GM19023 (cell line): Measurements from ENCODE around the gene FBXL17.
"Not testable (repeated sequence)": the region's sequence is repeated elsewhere in the genome, so short reads cannot be mapped to it uniquely, and the experiment has no call there.

ENCODE experiments used
- ATAC-seq: cut with Tn5 transposase; IDR thresholded peaks from one replicate; pipeline ENCODE4 v1.9.1; 2021; ENCODE audit warnings: mild to moderate bottlenecking, moderate library complexity; ENCODE audit not compliant: unreplicated experiment

FBXL17 gene

DNA sequence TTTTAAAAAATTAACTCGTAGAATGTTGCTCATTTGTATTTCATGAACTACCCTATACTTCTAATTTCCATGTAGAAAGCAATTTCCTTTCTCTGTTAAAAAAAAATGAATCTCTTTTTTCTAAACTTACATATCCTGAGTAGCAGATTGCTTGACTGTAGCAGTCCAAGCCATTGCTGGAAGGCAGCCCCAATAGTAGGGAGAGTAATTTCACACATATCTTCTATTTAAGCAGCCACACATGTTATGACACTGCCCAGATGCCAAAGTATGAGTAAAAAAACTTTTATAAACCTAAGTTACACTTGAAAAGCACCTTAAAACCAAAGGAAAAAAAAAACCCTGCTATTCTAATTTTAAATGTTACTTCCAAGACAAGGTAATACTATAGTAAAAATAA, 69.6 kb downstream of the FBXL17 start:
- no peak for ATAC-seq

DNA sequence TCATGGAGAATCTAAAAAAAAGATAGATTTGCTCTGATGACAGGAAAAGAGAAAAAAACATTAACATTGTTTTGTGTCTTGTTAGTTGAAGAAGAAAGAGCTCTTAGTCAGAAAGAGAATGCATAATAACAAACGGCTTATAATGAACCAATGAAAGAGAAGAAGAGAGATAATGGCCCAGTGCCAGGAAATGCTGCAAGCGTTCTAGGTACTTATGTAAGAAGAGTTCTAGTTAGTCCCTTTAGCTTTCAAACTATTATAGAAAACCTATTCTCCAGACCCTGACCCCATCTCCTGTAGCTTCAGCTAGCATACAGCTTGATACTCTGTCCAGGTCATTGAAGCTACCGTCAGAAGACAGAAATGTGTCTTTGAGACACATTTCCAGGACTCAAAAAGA, 70.2 kb downstream of the FBXL17 start:
- no peak for ATAC-seq

DNA sequence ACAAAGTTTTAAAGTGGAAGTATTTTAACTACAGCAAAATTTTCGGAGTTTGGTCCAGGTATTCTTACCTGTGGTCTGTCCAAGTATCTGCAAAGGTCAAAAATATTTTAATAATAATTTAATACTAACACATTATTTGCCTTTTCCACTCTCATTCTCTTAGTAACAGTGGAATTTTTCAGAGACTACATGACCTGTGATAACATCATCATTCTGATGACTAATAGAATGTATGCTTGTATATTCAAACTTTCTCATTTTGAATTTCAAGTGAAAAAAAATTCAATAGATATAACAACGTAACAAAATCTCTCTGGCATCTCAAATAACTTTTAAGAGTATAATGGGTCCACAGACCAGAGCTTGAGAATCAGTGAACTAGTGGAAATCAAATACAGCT, 78.3 kb downstream of the FBXL17 start:
- no peak for ATAC-seq

DNA sequence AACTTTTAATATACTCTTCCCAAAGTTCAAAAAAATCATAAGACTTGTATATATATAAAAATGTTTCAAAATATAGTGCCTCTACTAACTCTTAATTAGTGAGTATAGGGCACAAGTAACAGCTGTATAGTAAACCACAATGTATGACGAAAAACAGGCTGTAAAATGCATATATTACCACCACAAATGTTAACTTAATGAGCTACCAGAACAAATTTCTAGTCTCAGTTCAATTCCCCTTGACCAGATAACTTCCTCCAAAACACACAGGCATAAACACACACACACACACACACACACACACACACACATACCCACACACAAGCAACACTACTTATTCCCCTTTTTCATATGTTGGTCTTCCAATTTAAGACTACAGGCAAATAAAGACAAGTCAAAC, 78.8 kb downstream of the FBXL17 start:
- no peak for ATAC-seq

GRCh38 chr5:108297042-108297601, 84.8 kb downstream of the FBXL17 start:
- ATAC-seq: no peak

DNA sequence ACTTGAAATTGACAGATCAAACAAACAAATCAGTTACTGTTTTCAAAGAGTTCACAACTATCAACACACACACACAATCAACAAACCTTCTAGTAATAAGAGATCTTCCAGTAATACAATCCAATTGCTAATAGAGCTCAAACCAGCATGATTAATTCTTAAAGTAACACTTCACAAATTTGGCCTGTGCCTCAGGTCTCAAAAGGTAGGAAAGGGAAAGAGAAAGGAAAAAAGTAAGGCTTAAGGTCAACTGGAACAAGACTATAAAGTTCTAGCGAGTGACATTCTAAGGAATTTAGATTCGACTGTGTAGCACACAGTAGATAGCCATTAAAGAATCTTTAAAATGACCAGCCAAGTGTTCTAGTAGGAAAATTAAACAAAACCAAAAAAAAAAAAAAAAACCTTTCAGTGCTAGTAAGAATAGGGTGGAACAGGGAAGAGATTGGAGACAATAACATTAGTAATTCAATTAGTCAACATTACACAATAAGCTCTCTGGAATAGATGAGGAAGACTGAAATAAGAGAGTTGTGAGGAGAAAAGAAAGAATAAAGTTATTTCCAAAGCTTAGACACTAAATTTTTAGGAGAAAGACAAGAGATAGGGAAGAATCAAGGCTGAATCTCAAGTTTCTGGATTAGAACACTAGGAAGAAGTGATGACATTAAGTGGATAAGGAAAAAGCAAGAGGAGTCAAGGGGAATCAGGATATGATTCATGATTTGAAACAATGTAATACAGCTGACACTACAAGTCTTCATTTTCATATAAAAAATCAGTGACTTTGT, 86.1 kb downstream of the FBXL17 start:
- ATAC-seq: no peak

- no peak for ATAC-seq
Observed at GRCh38 chr5:108280960-108281569, 100.8 kb downstream of the FBXL17 start.

DNA sequence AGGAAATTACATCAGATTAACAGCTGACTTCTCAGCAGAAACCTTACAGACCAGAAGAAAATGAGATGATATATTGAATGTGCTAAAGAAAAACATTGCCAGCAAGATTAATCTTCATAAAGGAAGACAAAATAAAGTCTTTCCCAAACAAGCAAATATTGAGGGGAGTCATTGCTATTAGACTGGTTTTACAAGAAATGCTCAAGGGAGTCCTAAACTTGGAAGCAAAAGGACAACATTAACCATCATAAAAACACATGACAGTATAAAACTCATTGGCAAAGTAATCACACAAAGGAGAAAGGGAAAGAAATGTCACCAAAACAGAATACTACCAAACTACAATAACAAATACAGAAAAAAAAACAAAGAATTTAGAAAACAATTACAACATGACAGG, 101.7 kb downstream of the FBXL17 start:
- ATAC-seq: no peak

DNA sequence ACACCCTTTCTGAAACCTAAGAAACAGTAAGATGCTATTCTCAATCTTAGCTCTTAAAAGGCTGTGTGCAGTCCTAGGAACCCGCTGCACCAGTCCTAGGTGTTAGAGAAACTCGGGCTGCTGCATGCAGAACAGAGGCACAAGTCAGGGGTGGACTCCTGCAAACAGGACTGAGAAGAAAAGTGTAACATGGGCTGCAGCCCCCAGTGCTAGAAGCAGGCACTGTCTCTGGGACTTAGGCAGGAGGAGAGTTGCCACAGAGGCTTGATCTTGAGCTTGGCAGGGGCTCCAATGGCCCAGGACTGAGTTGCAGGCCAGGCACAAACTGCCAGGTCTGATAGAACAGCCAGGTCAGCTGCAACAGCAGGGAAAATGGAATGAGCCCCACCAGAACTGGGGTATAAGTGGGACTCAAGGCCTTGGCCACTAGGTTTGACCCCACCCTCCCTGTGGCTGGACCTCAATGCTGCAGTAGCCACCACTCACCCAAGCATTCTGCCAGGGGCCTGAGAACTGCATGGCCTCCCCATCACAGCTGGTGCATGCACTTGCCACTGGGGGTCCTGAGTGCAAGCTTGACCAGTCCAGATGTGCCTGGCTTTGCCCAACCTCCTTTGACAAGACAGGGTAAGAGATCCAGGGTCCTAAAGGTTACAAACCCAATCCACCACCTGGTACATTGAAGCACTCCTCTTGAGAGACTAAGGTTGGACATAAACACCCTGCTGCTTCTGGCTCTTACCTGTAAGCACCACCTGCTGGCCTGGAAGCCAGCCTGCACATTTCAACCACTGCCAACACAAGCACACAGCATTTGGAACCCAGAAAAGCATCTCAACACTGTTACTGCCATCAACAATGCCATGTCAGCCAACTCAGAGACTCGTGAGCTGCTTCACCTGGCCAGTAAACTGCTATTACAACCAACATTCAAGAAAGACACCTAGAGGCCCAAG, 103.3 kb downstream of the FBXL17 start:
- ATAC-seq: no peak

DNA sequence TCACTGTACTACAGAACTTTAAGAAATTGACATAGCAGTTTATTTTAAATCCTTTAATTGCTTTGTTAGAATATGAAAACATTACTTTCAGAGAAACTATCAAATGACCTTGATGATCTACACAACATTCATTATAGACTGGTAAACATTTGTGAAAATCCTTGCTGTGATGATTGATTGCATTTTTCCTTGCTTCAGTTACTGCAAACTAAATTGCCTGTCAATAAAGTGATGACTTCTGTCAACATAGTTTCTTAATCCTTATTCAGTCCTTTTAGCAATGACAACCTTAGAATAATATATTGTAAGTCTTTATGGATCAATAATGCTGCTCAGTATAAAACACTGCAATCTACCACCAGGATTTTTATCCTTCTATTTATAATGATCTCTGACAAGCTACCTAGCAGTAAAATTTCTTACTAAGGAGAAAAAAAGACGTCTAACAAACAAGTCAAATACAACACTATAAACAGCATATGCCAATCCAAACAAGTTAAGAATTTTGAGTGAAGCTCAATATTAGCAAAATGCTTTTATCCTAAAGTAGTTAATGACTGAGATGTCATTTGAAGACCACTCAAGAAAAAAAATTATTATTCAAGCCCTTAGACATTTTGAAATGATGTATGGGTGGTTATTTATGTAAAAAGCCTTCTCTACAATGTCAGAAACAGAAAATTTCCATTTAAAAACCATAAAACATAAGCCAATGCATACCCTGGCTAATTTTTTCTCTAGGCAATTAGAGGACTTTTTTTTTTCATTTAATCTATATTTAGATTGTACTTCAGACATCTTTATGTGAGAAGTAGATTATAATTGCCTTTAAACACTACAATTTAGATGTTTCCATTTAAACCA, 105.5 kb downstream of the FBXL17 start:
- no peak for ATAC-seq

- not testable (repeated sequence) for ATAC-seq
Observed at GRCh38 chr5:108274080-108274479, 107.8 kb downstream of the FBXL17 start.

- ATAC-seq: no peak
Observed at GRCh38 chr5:108271127-108271526, 110.8 kb downstream of the FBXL17 start.

DNA sequence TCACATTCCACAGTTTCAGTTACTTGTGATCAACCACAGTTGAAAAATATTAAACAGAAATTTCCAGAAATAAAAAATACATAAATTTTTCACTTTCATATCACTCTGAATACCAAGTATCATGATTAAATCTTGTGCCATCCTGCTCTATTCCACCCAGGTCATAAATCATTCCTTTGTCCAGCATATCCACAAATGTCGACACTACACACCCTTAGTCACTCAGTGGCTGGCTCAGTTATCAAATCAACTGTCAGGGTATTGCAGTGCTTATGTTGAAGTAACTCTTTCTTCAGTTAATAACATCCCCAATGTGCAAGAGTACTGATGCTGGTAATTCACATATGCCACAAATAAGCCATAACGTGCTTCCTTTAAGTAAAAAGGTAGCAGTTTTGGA, 115.7 kb downstream of the FBXL17 start:
- ATAC-seq: no peak

- ATAC-seq: no peak
Observed at GRCh38 chr5:108264533-108264932, 117.4 kb downstream of the FBXL17 start.

DNA sequence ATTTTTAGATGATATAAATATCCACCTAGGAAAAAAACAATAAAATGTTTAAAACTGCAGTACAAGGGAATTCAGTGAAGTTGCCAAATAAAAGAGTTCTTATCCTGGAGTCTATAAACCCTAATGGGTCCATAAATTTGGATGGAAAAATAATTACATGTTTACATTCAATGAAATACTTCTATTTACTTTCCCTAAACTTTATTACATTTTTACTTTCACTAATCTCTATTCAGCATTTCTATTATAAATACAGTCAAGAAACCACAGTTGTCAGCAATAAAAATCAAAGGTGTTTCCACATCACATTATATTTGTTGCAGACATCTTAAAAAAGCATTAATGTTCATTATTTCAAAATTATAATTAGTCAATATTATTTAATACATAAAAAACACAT, 118.6 kb downstream of the FBXL17 start:
- ATAC-seq: no peak

- no peak for ATAC-seq
Observed at GRCh38 chr5:108260858-108261170, 121.1 kb downstream of the FBXL17 start.

DNA sequence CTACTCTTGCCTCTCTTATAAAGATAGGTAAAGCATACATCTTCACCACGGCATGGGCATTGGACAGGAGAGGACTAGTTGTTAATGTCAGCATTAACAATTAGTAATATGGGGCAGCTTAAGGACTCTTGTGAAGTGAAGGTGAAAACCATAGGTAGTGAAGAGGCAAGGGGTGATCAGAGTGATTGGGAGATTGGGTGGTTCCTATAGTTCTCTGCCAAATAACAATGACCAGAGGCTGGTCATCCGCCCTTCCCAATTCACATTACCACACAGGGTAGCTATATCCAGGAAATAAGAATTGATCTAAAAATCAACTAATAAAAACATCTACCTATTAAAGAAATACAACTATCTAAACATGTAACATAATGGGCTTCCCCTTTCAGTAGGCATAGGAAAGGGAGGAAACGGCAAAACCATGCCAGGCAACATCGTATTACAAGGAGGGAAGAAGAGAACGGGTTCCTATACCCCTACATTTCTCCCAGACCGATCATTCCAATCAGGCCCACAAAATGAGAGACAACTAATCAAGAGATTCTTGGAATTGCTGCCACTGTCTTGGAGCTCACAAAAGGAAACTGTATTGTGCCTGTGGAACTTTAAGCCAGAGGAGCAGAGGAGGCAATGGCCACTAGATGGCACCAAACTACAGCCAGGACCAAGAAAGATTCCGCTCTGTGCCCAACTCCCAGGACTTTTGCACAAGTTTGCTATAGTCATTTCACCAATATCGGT, 121.6 kb downstream of the FBXL17 start:
- ATAC-seq: peak; percentile 95

- peak; percentile 49 for ATAC-seq
Observed at GRCh38 chr5:108259306-108259705, 122.6 kb downstream of the FBXL17 start.

- no peak for ATAC-seq
Observed at GRCh38 chr5:108257996-108258395, 123.9 kb downstream of the FBXL17 start.

DNA sequence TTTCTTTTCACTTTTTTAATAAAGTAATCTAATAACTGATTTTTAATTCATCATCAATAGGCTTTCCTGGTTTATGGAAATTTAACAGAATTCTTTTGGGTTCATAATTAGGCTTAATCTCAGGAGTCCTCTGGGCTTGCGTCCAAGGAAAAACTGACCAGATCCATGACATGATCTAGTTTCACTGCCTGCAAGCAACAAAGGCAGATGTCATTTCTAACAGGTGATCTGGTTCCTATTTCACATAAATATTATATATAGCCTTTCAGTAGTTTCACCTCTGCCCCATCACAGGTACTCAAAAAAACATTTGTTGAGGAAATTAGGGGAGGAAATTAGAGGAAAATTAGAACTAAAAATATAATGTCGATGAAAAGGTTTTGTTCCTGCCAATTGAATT, 126.4 kb downstream of the FBXL17 start:
- no peak for ATAC-seq
